ENCODE measurements around the gene WASF3.

DNA sequence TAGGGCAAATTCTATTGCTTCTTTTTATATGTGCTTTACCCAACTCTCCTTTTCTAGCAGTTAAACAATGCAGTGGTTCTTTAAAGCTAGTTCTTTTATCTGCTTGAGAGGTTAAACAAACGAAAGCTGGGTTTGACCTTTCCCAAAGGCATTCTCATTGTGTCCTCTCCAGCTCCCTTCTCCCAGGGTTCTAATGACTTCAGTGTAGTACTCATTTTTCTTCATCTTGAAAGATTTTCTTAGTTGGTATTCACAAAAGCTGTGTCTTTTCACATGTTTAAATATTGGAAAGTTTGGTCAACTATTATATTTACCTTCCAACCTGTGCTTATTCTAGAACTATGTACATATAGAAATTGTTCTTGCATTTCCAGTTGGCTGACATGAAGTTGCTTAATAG is 1.5 kb downstream of the WASF3 start:
- TF ChIP-seq, protein P1, sequence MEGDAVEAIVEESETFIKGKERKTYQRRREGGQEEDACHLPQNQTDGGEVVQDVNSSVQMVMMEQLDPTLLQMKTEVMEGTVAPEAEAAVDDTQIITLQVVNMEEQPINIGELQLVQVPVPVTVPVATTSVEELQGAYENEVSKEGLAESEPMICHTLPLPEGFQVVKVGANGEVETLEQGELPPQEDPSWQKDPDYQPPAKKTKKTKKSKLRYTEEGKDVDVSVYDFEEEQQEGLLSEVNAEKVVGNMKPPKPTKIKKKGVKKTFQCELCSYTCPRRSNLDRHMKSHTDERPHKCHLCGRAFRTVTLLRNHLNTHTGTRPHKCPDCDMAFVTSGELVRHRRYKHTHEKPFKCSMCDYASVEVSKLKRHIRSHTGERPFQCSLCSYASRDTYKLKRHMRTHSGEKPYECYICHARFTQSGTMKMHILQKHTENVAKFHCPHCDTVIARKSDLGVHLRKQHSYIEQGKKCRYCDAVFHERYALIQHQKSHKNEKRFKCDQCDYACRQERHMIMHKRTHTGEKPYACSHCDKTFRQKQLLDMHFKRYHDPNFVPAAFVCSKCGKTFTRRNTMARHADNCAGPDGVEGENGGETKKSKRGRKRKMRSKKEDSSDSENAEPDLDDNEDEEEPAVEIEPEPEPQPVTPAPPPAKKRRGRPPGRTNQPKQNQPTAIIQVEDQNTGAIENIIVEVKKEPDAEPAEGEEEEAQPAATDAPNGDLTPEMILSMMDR (IDR thresholded peaks at IDR 0.05; ENCODE audit: borderline replicate concordance, extremely low read depth, low read length, poor library complexity, severe bottlenecking) = no peak
- TF ChIP-seq EZH2 (IDR thresholded peaks at IDR 0.05; ENCODE audit: borderline replicate concordance, low read depth, low read length, severe bottlenecking) = no peak

Measured in DND-41 (cell line).